Hematopoietic multipotent progenitor cell treated with erythropoietin and hydrocortisone succinate and interleukin-3 and kit ligand, for 4 days (in vitro differentiated cells): ENCODE measurements around the gene CHIC1.
A peak's percentile ranks its signal among the peaks of the same experiment; 100 is the strongest.
"Not testable (repeated sequence)": the region's sequence is repeated elsewhere in the genome, so short reads cannot be mapped to it uniquely, and the experiment has no call there.

ENCODE experiments used
- DNase-seq: peaks from one replicate; pipeline ENCODE4 v3.0.0-alpha.2; 2015

The CHIC1 gene

GRCh38 chrX:73562984-73563737 lies at the start of gene CHIC1:
Gene CHIC1, plus strand, starts transcription at chrX:73563197. Its CDS starts 88 bp downstream, at chrX:73563285.
- peak; percentile 82 for DNase-seq

- not testable (repeated sequence) for DNase-seq
These were observed 40.2 kb upstream of the CHIC1 start for GRCh38 chrX:73522823-73523222.

GRCh38 chrX:73524906-73525305 lies 38.1 kb upstream of the CHIC1 start:
- no peak for DNase-seq

GRCh38 chrX:73525928-73526690 lies 36.9 kb upstream of the CHIC1 start:
- no peak for DNase-seq

GRCh38 chrX:73531655-73532054 lies 31.3 kb upstream of the CHIC1 start:
- not testable (repeated sequence) for DNase-seq

GRCh38 chrX:73556159-73556558 lies 6.8 kb upstream of the CHIC1 start:
- no peak for DNase-seq

- no peak for DNase-seq
These were observed 1.2 kb upstream of the CHIC1 start for GRCh38 chrX:73561801-73562200.

GRCh38 chrX:73562458-73562857 lies 539 bp upstream of the CHIC1 start:
- peak; percentile 8 for DNase-seq

GRCh38 chrX:73563738-73564068 lies 706 bp downstream of the CHIC1 start:
- peak; percentile 38 for DNase-seq

- DNase-seq = no peak
These were observed 14.4 kb downstream of the CHIC1 start for GRCh38 chrX:73577361-73577760.

GRCh38 chrX:73581002-73581628 lies 18.1 kb downstream of the CHIC1 start:
- peak; percentile 8 for DNase-seq

GRCh38 chrX:73597758-73598157 lies 34.8 kb downstream of the CHIC1 start:
- not testable (repeated sequence) for DNase-seq

- DNase-seq = peak; percentile 0
These were observed 52.0 kb downstream of the CHIC1 start for GRCh38 chrX:73615022-73615421.

- not testable (repeated sequence) for DNase-seq
These were observed 78.7 kb downstream of the CHIC1 start for GRCh38 chrX:73641669-73642068.

- no peak for DNase-seq
These were observed 84.2 kb downstream of the CHIC1 start for GRCh38 chrX:73647212-73647611.

GRCh38 chrX:73647632-73648322 lies 84.8 kb downstream of the CHIC1 start:
- DNase-seq = no peak

GRCh38 chrX:73661322-73661721 lies 98.3 kb downstream of the CHIC1 start:
- DNase-seq = not testable (repeated sequence)

- no peak for DNase-seq
These were observed 105.8 kb downstream of the CHIC1 start for GRCh38 chrX:73668779-73669178.

- no peak for DNase-seq
These were observed 118.4 kb downstream of the CHIC1 start for GRCh38 chrX:73681408-73681807.

- no peak for DNase-seq
These were observed 120.4 kb downstream of the CHIC1 start for GRCh38 chrX:73683236-73683859.

GRCh38 chrX:73707014-73707413 lies 144.0 kb downstream of the CHIC1 start:
- not testable (repeated sequence) for DNase-seq

GRCh38 chrX:73728602-73729001 lies 165.6 kb downstream of the CHIC1 start:
- no peak for DNase-seq
